HG02571 (cell line): Measurements from ENCODE around the gene MUC3A.

ENCODE experiments used
- ATAC-seq: cut with Tn5 transposase; IDR thresholded peaks from one replicate; pipeline ENCODE4 v1.9.1; 2021; ENCODE audit warnings: mild to moderate bottlenecking, moderate library complexity; ENCODE audit not compliant: unreplicated experiment

Gene MUC3A

GRCh38 chr7:100943693-100944092 is 5.6 kb upstream of the MUC3A start:
- no peak for ATAC-seq

DNA sequence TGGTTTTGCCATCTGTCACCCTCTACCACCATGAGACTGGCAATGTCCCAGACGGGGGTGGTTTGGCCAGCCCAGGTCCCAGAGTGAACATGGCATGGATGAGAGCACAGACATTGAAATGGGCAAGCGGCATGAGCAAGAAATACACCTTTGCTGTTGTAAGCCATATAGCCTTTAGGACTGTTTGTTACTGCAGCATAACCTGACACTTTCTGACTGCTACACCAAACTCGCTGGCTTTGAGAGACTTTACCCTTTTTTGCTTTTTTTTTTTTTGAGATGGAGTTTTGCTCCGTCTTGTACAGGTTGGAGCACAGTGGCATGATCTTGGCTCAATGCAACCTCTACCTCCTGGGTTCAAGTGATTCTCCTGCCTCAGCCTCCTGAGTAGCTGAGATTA is 5.2 kb upstream of the MUC3A start:
- ATAC-seq: no peak

- no peak for ATAC-seq
Measured at GRCh38 chr7:100946111-100946510, 3.2 kb upstream of the MUC3A start.

DNA sequence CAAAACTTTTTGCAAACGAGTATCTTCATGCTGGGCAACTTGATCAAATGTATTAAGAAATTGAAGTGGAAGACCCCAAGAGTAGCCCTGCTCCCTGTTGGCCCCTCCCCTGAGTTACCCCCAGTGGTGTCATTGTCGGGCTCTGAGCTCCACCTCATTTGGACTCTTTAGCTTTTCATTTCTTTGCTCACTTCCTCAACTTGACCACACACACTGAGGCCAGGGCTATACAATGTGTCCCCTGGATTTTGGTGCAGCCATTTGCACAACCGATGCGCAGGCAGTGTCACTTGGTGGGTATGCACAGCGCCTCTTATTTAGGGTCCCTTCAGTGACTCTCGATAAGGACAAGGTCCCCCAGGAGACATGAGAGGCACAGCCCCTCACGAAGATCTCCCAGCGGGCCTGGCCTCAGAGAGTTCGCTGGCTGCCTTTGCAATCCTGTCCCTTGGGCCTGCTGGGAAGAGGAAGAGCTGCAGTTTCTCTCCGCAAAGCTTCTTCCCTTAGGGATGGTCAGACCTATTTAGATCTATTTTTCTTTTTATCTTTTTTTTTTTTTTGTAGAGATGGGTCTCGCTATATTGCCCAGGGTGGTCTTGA is 2.5 kb upstream of the MUC3A start:
- ATAC-seq: no peak

- ATAC-seq: no peak
Measured at GRCh38 chr7:100947792-100948191, 1.5 kb upstream of the MUC3A start.

DNA sequence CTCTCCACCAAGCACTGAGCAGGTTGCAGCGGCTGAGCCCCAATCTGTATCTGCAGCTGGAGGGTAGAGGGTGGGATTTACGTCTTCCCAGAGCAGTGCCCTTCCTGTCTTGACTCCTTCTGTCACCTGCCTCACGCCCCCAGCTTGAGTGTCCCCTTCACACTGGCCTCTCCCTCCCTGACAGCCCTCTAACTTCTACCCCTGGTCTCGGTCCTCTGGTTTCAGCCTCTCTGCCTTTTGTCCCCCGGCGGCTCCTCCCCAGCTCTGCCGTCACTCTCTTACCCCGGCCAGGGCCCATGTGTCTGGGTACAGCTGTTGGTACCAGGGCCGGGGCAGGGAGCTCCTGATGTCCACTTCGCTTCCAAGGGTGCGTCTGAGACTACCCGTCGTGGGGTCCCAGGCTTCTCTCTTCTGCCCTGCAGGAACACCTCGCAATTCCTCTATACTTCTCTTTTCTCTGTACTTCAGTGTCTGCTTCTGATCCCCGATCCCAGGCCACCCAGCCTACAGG is 654 bp downstream of the MUC3A start:
- ATAC-seq: no peak

DNA sequence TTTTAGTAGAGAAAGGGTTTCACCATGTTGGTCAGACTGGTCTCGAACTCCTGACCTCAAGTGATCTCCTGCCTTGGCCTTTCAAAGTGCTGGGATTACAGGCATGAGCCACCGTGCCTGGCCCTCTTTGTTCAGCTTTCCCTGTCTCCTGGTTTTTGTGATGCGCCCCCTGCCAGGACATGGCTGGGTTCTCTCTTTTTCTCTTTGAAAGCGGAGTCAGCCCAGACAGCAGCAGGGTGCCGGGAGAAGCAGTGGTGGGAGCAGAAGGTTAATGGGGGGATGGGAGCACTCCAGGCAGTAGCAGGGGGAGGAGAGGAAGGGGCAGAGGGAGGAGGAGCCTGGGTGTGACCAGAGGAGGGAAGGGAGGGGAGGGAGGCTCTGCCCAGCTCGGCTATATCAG is 1.8 kb downstream of the MUC3A start:
- no peak for ATAC-seq

GRCh38 chr7:100951888-100952560 is 2.7 kb downstream of the MUC3A start:
- ATAC-seq: no peak

GRCh38 chr7:100952641-100953040 is 3.3 kb downstream of the MUC3A start:
- ATAC-seq: no peak

GRCh38 chr7:100957832-100958421 is 8.6 kb downstream of the MUC3A start:
- ATAC-seq: no peak

DNA sequence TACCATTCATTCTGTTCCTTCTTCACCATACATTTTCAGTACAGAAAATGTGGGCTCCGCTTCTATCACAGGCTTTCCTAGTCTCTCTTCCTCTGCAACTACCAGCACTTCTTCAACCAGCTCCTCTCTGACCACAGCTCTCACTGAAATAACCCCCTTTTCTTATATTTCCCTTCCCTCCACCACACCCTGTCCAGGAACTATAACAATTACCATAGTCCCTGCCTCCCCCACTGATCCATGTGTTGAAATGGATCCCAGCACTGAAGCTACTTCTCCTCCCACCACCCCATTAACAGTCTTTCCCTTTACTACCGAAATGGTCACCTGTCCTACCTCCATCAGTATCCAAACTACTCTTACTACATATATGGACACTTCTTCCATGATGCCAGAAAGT is 10.6 kb downstream of the MUC3A start:
- no peak for ATAC-seq

DNA sequence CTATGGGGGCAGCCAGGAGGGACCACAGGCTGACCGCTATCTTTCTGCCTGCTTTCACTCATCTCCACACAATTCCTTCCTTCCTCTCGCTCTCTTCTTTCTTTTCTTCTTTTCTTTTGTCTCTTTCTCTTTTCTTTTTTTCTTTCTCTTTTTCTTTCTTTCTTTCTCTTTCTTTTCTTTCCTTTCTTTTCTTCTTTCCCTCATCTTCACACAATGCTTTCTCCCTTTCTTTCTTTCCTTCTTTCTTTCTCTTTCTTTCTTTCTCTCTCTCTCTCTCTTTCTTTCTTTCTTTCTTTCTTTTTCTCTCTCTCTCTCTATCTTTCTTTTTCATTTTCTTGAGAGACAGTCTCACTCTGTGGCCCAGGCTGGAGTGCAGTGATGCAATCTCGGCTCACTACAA is 13.2 kb downstream of the MUC3A start:
- no peak for ATAC-seq

- ATAC-seq: no peak
Measured at GRCh38 chr7:100963386-100963785, 14.1 kb downstream of the MUC3A start.

DNA sequence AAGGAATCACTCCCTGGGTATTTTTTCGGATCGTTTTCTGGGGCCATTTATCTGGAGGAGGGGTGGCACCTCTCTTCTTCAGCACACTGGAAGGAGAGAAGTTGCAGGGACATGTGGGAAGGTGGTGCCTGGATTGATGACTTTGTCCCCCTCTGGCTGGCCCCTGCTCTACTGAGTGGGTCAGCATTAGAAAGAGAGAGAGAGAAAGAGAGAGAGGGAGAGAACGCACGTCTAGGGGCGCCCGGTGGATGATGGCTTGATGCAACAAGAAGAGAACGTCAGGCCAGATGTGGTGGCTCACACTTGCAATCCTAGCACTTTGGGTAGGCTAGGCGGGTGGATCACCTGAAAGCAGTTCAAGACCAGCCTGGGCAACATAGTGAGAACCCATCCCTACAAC is 14.5 kb downstream of the MUC3A start:
- ATAC-seq: no peak

GRCh38 chr7:100964630-100965029 is 15.3 kb downstream of the MUC3A start:
- ATAC-seq: no peak

DNA sequence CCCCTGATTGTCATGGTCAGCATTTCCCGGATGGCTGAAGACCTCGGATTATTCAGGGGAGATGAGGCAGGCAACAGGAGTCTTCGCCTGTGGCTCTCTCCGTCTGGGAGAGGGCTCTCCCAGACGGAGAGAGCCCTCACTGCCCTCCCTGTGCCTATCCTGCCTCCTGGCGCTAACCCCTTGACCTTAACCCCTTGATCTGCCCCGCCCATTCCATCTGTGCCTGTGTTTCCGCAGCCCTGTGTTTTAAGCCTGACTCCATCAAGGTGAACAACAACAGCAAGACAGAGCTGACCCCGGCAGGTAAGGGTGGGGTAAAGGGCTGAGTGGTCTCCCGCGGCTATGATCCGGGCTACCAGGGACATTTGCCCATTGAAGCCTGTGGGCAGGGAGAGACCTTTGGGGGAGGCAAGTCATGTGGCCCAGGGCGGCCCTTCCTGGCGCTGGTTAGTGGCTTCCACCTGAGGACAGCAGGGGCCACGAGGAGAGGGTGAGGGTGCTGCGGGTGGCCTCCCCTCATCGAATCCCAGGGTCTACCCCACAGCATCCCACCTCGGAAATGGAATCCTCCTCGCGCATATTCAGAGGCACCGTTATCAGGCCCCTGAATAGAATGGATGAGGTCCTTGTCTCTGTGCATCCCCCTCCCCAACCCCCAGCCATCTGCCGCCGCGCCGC is 15.8 kb downstream of the MUC3A start:
- no peak for ATAC-seq

- no peak for ATAC-seq
Measured at GRCh38 chr7:100965723-100966541, 16.6 kb downstream of the MUC3A start.

DNA sequence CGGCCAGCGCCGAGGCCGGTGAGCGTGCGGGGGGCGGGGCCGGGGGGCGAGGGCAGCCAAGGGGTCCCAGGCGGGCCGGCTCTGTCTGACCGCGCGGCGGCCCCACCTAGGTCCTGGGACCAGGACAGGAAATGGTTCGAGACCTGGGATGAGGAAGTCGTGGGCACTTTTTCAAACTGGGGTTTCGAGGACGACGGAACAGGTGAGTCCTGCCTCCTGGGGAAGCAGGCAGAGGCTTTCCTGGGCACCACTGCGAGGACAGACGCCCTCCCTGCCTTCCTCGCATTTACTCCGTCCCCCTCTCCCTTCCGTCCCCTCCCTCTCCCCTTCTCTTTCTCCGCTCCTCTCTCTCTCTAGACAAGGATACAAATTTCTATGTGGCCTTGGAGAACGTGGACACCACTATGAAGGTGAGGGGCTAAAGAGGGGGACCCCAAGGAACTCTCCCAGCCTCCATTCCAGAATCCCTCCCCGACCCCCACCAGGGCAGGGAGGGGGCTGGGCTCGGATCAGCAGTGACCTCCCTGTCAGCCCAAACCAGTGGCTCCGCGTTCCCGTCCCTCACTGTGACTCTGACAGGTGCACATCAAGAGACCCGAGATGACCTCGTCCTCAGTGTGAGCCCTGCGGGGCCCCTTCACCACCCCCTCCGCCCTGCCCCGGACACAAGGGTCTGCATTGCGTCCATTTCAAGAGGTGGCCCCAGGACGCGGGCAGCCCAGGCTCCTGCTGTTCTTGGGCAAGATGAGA is 17.4 kb downstream of the MUC3A start:
- ATAC-seq: no peak

GRCh38 chr7:100967292-100967863 is 18.0 kb downstream of the MUC3A start:
- no peak for ATAC-seq

DNA sequence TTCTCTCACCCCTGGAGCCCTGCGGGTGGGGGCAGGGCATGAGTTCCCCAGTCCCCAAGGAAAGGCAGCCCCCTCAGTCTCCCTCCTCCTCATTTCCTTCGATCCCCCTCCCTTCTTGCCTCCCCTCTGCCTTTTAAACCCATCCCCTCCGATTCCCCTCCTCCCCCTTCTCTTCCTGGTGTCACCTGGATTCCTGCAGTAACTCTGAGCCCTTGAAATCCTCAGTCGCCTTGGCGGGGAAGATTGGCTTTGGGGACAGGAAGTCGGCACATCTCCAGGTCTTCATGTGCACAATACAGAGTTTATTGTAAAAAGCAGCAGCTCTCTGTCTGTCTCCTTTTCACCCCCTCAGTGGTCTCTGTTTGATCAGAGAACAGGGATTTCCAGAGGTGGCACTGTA is 18.7 kb downstream of the MUC3A start:
- no peak for ATAC-seq
